DND-41 (cell line): ENCODE measurements around the gene HSDL2.

ENCODE experiments used
- EZH2 ChIP-seq: IDR thresholded peaks from 3 replicates; pipeline ENCODE4 v1.6.1; 2012; ENCODE audit warnings: borderline replicate concordance, low read depth, mild to moderate bottlenecking, moderate library complexity, low read length, inconsistent platforms; ENCODE audit not compliant: severe bottlenecking
- TF ChIP-seq, protein P1 (sequence below): IDR thresholded peaks from 2 replicates; pipeline ENCODE4 v1.5.1; 2012; ENCODE audit warnings: borderline replicate concordance, low read length, moderate library complexity, mild to moderate bottlenecking; ENCODE audit not compliant: poor library complexity, severe bottlenecking; ENCODE audit errors: extremely low read depth

DNA sequence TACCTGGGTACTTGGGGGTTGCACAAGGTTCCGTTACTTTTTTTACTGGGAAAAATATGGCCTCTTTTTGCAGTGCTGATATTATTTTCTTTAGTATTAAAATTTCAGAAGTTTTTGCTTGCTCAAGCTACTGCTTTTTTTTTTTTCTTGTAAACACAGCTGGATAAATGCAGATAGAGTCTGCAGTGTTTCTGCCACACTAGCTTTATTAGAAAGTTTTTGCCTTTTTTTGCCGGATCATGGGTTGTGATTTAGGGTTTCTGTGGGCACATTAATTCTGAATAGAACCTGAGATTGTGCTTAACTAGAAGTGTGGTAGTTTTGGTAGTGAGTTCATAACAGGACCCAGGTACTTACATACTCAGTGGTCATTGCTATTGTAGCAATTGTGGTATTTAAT lies 126.7 kb downstream of the HSDL2 start:
- no peak for TF ChIP-seq EZH2
- TF ChIP-seq, protein P1, sequence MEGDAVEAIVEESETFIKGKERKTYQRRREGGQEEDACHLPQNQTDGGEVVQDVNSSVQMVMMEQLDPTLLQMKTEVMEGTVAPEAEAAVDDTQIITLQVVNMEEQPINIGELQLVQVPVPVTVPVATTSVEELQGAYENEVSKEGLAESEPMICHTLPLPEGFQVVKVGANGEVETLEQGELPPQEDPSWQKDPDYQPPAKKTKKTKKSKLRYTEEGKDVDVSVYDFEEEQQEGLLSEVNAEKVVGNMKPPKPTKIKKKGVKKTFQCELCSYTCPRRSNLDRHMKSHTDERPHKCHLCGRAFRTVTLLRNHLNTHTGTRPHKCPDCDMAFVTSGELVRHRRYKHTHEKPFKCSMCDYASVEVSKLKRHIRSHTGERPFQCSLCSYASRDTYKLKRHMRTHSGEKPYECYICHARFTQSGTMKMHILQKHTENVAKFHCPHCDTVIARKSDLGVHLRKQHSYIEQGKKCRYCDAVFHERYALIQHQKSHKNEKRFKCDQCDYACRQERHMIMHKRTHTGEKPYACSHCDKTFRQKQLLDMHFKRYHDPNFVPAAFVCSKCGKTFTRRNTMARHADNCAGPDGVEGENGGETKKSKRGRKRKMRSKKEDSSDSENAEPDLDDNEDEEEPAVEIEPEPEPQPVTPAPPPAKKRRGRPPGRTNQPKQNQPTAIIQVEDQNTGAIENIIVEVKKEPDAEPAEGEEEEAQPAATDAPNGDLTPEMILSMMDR: no peak
